ENCODE measurements around the gene GOLGA8J. TPM values are rescaled to one million over a fixed set of nuclear protein-coding genes. Genes with fewer than 3 reads are reported as not detected.

GOLGA8J gene
- total and polyA plus RNA-seq, 10 of the 15 experiments (the other 5 are each of a cell fraction or from before 2014, with no cell fraction given): 0.23 TPM; not detected in 9

DNA sequence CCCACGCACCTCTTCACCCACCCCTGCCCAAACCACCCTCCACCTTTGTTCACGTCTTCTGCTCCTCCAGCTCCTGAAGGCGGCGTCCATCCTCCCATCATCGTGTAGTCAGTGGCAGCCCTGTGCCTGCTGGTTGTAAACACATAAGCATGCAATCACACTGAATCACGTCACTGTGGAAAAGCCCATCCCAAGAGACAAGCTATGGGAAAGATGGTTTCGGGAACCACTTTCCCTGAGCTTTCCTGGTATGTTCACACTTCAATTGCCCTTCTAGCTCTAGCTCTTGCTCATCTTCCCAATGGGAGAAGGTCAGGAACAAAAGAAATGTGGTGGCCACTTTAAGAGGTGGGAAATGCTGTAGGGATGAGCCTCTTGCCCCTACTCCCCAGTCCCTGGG lies 14.4 kb upstream of the GOLGA8J start (continued):
- TF ChIP-seq, protein P1, sequence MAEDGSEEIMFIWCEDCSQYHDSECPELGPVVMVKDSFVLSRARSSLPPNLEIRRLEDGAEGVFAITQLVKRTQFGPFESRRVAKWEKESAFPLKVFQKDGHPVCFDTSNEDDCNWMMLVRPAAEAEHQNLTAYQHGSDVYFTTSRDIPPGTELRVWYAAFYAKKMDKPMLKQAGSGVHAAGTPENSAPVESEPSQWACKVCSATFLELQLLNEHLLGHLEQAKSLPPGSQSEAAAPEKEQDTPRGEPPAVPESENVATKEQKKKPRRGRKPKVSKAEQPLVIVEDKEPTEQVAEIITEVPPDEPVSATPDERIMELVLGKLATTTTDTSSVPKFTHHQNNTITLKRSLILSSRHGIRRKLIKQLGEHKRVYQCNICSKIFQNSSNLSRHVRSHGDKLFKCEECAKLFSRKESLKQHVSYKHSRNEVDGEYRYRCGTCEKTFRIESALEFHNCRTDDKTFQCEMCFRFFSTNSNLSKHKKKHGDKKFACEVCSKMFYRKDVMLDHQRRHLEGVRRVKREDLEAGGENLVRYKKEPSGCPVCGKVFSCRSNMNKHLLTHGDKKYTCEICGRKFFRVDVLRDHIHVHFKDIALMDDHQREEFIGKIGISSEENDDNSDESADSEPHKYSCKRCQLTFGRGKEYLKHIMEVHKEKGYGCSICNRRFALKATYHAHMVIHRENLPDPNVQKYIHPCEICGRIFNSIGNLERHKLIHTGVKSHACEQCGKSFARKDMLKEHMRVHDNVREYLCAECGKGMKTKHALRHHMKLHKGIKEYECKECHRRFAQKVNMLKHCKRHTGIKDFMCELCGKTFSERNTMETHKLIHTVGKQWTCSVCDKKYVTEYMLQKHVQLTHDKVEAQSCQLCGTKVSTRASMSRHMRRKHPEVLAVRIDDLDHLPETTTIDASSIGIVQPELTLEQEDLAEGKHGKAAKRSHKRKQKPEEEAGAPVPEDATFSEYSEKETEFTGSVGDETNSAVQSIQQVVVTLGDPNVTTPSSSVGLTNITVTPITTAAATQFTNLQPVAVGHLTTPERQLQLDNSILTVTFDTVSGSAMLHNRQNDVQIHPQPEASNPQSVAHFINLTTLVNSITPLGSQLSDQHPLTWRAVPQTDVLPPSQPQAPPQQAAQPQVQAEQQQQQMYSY (CRISPR knock-in tag; IDR thresholded peaks at IDR 0.05): no peak

DNA sequence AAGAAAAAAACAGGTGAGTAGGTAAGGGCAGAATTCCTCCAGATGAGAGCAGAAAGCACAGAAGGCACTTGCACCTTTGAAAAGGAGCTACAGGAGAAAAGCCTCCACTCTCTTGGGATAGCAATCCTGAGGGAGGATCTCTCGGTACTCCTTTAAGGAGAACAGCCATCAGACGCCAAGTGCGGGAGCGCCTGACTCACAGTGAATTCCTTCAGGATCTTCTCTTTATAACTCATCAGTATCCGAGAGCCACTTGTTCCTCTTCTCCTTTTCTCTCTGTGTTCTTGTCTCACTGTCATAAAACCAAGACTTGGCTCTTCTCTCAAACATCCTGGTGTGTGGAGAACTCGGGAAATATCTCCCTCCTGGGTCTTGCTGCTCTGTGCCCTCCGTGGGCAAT lies 10.1 kb upstream of the GOLGA8J start:
- ChIA-PET RAD21 (ENCODE audit: unreplicated experiment) (no interaction called here), CTCF (no interaction called here), SMC1A (ENCODE audit: uncharacterized antibody, unreplicated experiment) (no interaction called here), POLR2A (no interaction called here)
- no TSS peak for BruUV-seq (replicated peaks)
- Histone ChIP-seq H3K27ac (ENCODE audit: control insufficient read depth, insufficient read depth) (no peak overlapping the region), H3K4me1 (ENCODE audit: control insufficient read depth, insufficient read depth, low read length) (no peaks in the 10 kb centered on the region), H3K79me2 (ENCODE audit: control insufficient read depth, insufficient read depth, low read length) (no peaks in the 10 kb centered on the region), H2AFZ (ENCODE audit: control insufficient read depth, low read depth, low read length) (no peak overlapping the region), H3K36me3 (ENCODE audit: control insufficient read depth in 2 of 2, insufficient read depth in 2 of 2, low read length in 1 of 2) (no peaks in the 10 kb centered on the region), H3K27me3 (replicated peaks in 1 of 2; ENCODE audit: control insufficient read depth in 2 of 2, insufficient read depth in 2 of 2, low read length in 1 of 2) (no peaks in the 10 kb centered on the region), H3K9ac (ENCODE audit: control insufficient read depth, insufficient read depth, low read length) (no peak overlapping the region), H3K9me3 (replicated peaks; ENCODE audit: control insufficient read depth, insufficient read depth, low read length) (no peaks in the 10 kb centered on the region), H4K20me1 (ENCODE audit: control insufficient read depth, insufficient read depth) (no peaks in the 10 kb centered on the region), H3K4me3 (no peak overlapping the region), H3K4me2 (ENCODE audit: control insufficient read depth, insufficient read depth) (no peak overlapping the region)
- no peak for TF ChIP-seq ATF7 (IDR thresholded peaks at IDR 0.05; ENCODE audit: low read depth)
- TF ChIP-seq SUPT20H (IDR thresholded peaks at IDR 0.05; ENCODE audit: borderline replicate concordance, control insufficient read depth, low read depth, low read length): no peak
- no peak for FAIRE-seq
- in situ Hi-C loops (cut with MboI): loop anchor here (25.0 kb wide), 1 partner anchor 960 kb away; no protein-coding TSS in a partner anchor
- no peak for DNase-seq (ENCODE audit: low read depth, low spot score)
- WGBS (ENCODE audit: insufficient coverage, insufficient replicate concordance, low lambda C conversion rate, missing lambda C conversion rate): 62% methylated on average over 7 of the region's 7 CpGs
- ATAC-seq: no peak
- intact Hi-C loops (cut with micrococcal nuclease; ENCODE audit: unreplicated experiment): loop anchor here (10.0 kb wide), 1 partner anchor 328 kb away; no protein-coding TSS in a partner anchor

Measured in GM12878 (cell line).